GM19351 (cell line): ENCODE data around the gene BTBD16.

Experiments
- ATAC-seq: cut with Tn5 transposase; IDR thresholded peaks from one replicate; pipeline ENCODE4 v1.9.1; 2021; ENCODE audit warnings: mild to moderate bottlenecking, moderate library complexity; ENCODE audit not compliant: unreplicated experiment

The BTBD16 gene

DNA sequence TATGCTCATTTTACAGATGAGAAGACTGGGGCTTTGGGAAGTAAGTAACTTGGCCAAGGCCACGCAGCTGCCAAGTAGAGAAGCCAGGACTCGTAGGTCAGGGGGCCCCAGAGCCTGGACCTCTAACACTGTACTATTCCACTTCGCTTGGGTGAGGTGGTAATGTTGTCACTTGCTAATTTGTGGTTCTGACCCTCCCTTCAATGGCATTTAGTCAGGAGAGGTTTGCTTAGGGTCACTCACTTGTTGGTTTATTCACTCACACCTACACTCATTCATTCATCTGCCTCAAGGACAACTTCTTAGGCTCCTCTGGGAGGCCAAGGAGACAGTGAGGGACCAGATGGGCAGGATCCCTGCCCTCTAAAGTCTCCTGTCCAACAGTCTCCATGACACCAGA lies 21.3 kb downstream of the BTBD16 start:
- ATAC-seq, result no peak

DNA sequence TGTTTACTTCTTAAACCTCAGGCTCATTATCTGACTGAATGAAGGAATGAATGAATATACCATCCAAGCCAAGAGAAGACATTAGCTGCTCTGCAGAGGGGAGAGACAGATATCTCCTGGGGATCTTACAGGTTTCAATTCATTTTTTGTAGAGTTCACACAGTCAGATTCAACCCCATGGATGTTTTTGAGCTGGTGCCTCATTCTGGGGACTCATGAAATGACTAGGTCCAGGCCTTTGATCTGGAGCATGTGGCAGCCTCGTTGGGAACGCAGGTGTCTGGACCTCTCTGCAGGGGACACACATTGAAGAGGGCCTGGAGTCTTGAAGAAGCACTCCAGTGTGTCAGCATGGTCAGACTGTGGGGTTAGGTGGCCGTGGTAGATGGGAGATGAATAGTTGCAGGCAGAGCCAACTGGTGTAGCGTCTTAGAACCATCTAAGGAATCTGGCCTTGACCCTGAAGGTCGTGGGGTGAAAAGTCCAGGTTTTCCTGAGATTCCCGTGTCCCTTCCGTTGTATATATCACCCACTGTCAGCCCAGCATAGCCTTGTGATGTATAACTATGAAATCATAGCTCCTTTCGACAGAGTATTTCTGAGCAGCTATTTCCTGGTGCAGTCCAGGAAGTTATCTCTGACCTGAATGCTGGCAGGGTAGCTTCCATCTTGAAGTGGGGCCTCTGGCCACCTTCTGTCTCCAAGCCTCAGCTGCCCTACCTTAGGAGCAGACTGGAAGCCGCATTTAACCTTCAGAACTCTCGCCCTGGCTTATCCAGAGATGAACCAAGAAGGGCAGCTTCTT lies 22.3 kb downstream of the BTBD16 start:
- peak; percentile 40 for ATAC-seq

DNA sequence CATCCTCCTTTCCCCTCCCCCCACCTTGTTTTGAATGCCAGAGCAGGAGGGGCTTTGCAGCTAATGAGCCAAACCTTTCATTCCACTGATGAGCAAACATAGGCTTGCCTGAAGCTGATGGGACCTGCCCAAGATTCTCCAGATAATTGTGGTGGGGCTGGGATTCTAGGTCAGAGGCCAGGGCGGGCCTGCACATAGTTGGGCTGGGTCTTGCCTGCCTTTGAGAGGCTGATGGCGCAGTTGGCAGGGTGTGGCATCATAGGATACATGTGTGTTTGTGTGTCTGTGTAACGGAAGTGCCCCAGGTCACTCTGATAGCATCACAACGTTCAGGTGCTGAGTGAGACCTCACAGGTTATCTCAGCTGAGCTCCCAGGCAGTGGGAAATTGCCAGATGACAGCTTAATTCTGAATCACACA lies 22.9 kb downstream of the BTBD16 start:
- ATAC-seq, result no peak

DNA sequence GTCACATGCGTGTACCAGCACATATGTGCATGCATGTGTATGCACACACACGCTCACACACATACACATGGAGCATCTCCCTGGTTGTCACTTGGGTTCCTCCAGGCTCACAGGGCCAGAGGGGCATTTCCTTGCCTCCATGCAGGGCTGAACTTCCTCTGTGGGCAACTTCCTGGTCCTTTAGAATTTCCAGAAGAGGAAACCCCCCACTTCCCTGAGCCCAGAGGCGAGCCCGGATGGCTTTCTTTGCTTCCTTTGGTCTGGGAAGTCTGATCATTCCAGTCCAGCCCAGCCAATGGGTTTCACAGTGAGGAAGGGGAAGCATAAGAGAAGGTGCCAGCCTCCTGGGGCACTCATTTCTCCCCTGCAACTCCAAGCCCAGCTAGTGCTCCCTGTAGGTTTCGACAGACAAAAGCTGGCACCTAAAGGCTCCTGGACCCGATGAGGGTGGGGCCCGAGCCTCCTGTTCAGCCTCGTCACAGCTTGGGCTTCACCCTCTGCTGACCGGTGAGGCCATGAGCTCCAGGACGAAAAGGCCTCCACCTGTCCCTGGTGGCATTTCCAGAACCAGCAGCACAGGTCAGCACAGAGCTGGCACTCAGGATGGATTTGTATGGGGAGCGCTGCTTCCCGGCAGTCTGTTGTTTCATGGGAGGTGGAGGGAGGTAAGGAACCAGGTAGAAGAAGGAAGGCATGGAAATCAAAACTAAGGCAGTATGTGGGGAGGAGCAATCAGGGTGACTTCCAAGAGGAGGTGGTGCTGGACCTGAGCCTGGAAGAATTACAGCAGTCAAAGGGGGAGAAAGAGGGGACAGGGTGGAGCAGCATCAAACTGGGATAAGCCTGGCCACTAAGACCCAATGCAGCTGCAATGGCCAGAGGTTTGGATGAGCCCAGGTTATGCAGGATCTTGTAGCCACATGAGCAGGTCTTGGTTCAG lies 23.7 kb downstream of the BTBD16 start:
- ATAC-seq, result no peak

DNA sequence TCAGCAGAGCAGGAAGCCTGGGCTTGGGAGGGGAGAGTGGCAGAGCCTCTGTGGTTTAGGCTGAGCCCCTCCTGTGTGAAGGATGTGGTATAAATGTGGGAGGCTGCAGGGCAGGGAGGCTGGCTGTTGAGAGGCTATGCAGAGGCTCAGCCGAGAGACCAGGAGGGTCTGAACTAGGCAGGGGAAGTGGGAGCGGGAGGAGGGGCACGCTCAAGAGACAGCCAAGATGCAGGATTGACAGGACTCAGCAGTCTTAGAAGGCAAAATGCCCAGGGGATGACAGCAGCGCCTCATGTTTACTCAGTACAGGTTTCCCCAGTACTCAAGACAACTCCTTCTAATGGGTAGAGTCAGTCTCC lies 24.3 kb downstream of the BTBD16 start:
- no peak for ATAC-seq

DNA sequence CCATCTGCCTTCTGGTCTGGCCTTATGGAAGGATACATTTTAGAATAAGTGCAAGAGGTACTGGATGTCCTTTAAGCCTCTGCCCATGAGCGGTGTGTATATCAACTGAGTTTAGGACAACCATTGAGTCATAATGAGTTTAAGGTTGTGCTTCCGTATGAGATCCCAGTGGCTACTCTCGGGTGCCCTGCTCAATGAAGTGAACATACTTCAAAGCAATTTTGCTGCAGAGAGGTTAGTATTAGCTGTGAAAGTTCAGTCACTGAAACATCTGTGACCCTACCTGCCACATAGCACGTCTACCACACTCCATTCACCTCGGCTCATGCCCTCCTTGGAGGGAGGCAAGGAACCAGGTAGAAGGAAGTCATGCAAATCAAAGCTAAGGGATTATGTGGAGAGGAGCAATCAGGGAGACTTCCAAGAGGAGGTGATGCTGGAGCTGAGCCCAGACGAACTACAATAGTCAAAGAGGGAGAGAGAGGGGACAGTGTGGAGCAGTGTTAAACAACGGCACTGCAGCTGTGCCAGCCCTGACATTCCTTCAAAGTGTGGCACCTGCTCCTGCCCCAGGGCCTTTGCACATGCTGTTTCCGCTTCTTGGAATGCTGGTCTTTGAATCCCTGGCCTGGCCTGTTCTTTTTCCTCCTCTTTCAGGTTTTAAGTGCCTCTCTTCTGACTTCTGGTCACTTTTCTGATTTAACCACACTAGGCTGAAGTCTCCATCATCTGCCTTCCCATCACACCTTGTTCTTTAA lies 25.4 kb downstream of the BTBD16 start:
- ATAC-seq, result peak; percentile 70

DNA sequence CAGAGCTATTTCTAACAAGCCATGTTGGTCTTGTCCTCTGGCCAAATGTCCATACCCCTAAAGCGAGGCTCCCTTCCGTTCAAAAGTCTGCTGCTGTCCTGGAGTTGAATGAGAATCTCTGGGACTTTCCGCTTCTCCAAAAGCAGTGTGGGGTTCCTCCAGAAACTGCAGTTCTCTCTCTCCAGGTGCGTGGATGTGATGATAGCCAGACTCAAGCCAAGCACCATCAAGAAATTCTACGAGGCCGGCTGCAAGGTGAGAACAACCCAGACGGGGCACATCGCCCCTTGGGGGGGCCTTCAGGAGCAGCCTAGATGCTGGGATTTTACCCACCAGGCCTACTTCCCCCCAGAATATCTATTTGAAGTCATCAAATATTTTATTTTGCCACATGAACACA lies 26.5 kb downstream of the BTBD16 start:
- ATAC-seq, result no peak

DNA sequence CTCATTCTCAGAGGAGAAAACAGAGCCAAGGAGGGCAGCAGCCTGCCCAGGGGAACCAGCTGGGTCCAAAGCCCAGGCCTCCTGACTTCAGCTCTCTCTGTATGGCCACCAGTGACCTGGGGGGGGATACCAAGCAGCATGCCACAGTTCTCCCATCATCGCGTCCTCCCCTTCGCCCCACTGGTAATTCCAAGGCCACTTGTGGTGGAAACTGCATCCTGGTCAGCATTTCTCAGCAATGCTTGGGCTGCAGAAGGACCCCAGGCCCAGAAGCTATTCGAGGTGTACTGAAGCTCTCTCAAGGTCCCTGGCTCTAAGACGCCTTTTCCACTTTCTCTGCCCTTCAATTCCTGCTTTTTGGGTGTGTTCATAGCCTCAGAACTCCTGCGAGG lies 27.1 kb downstream of the BTBD16 start:
- ATAC-seq, result no peak

DNA sequence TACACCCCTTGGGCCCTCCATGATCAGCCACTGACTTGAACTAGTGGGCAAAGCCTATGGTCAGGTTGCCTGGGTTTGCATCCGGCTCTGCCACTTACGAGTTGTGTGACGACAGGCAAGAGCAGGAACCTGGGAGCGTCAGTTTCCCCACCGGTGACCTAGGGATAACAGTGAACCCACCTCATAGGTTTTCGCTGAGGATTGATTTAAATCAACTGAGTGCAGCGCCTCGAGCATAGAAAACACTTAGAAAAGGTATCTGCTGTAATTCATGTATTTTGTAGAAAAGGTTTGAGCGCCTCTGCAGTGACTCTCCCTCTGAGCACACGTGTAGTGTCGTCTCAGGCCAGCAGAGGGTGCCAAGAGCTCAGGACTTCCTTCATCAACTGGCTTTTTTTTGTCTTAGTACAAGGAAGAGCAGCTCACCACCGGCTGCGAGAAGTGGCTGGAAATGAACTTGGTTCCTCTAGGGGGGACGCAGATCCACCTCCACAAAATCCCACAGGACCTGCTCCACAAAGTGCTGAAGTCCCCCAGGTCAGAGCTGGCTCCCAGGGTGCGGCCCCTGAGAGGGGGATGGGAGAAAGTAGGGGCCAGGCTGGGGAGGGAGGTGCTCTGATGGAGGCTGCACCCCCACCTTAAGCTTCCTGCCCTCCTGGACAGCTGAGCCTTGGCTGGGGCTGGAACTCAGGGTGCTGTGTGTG lies 27.7 kb downstream of the BTBD16 start:
- ATAC-seq, result peak; percentile 64

DNA sequence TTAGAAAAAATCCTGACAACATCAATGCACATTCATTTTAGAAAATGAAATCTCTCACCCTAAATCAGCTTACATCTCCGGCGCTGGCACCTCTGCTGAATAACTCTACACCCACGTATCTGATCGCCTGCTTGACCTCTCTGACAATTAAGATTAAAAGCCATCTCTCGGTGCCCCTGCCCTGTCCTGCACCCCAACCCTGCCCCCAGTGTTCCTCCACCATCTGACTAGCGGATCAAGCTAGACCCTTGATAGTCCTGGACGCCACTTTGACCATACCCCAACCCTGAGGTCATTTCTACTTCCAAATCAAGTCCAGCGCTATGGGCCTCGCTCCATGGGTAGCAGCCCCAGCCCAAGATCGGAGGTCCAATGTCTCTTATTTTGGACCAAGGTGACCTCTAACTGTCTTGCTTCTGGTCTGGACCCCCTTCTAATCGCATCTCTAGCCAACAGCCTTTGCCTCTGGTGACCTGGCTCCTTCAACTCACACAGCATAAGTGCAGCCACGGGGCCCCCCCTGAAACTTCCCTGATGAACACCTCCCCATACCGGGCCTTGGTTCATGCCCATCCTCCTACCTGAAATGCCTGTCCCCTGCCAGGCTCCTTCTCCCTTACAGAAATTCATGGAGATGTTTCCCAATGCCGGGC lies 28.5 kb downstream of the BTBD16 start:
- no peak for ATAC-seq

DNA sequence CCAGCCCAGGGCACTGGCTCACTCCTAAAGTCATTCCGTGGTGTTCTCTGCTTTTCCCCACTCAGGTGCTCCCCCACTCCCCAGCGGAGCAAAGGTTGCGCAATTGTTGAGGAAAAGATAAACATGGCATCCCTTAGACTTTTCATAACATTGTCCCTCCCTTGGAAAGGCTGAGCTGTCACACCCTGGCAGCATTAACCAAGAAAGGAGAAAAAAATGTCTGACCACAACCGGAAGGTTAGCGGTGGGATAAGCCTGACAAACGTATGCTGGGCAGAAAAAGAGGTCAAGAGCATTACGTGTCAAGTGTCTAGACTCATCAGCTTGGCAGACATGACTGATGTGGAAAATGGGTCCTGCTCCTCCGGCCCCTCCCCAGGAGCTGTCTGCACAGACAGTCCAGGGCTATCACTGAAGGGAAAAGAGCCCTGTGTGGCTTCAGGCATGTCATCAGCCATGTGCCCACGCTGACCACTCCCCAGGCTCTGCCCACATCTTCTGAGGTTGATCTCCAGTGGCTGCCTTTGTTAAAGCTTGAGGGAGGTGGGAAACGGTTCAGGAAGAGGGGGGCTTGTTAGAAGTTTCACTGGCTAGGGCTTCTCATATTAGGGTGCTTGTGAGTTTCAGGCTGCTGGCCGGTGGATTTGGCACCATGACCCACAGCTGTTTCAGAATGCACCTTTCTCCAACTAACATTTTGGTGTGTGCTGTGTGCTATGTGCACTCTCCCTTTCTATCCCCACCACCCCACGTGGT lies 30.1 kb downstream of the BTBD16 start:
- no peak for ATAC-seq

DNA sequence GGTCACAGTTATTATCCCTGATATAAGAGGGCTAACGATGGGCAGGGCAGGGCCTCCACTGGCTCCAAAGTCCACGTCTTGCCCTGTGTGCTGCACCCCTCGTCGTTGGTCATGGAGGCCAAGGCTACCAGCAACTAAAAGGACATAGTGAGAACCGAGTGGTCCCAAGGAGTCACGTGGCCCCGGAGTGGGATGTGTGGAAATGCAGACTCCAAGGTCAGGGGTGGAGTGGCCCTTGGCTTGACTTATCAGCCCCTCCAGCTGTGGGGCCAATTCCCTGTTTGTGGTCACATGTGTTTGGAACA lies 30.7 kb downstream of the BTBD16 start:
- ATAC-seq, result no peak

DNA sequence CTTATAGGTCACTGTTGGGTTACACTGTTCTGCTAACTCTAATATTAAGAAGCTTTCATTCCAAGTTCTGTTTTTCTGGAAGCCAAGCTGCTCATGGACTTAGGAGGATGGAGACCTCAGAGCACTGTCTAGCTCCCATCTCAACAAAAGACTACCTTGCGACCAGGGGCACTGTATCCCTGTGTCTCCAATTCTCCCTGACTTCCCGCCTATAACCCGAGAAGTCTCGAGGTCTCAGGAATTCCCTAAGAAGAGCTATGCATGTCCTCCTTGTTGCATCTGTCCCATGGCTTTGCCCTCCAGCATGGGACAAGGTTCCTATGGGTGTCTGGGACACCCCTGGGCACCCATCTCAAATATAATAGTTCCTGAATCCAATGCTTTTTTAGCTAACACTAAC lies 31.2 kb downstream of the BTBD16 start:
- ATAC-seq, result no peak

DNA sequence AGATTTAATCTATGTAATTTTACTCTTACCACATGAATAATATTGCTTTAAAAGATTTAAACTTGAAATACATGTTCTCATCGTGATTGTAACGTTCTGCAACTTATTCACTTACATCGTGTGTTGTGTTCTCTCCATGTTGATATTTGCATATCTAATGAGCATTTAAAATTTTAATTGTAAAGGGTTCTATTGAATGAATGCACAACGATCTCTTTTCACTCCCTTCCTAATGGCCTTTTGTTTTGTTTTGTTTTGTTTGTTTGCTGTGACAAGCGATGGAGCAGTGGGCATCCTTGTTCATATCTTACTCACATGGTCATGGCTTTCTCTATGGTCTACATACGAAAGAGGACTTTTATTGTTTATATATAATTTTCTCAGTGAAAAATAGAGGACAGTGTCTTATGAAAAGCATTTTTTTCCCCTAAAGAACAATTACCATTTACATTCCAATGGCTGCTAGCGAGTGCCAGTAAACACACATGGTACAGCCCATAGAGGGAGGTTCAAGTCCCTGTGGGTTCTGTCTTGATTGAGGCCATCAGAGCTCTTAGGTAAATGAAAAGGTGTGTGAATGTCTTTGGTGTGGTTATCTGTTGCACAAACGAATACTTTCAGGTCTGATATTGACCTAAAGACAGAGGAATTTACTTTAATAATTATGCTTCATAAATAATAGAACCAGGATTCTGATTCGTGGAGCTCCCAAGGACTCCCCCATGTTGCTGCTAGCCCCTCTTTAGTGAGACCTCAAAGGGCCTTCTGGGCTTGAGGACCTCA lies 32.4 kb downstream of the BTBD16 start:
- ATAC-seq, result no peak

DNA sequence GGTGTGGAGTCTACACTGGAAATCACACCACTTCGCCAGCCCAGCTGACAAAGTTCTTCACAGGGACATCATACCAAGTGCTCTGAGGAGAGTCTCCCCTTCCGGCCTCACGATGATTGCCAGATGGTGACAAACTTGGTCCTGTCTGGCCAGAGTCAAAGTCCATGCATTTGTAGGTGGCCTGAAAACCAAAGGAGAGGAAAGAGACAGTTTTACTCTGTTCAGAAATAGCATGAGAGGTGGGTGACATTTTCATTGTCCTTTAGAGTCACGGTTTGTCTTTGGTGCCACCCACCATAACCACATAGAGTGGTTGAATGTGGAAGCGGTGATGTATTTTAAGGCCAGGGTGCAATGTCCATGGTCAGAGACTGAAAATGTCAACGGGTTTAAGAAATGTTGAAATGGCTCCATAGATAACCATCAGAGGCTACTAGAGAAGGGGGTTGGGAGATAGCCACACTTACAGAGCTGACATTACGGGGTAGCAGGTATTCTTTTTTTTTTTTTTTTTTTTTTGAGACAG lies 33.0 kb downstream of the BTBD16 start:
- ATAC-seq, result no peak

DNA sequence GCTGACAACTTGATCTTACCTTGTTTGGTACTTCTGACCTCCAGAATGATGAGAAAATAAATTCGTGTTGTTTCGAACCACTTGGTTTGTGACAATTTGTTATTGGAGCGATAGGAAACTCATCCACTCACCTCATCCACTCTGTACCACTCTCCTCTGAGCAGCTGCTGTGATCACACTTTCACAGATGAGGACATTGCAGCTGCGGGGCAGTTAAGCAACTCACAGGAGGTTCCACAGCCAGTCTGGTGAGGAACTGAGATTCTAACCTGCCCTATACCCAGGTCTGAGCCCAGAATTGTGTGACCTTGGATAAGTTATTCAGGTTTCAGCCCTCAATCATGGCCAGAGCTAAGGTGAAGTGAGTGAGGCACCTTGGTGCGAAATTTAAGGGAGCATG lies 35.2 kb downstream of the BTBD16 start:
- ATAC-seq, result no peak

DNA sequence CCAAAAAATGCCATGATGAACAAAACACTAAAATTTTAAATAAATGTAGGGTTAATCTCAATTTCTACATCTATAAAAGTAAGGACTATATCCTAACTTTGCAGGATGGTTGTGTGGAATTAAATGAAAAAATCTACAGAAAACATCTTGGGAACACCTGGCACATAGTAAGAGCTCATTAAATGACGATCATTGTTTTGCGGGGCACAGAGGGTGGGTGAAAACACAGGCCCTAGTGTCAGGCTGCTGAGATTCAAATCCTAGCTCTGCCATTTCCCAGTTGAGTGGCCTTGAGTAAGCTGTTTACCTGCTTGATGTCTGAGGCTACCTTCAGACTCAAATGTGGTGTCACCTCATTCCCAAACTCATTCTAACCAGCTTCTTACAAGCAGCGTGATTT lies 35.6 kb downstream of the BTBD16 start:
- ATAC-seq, result no peak

DNA sequence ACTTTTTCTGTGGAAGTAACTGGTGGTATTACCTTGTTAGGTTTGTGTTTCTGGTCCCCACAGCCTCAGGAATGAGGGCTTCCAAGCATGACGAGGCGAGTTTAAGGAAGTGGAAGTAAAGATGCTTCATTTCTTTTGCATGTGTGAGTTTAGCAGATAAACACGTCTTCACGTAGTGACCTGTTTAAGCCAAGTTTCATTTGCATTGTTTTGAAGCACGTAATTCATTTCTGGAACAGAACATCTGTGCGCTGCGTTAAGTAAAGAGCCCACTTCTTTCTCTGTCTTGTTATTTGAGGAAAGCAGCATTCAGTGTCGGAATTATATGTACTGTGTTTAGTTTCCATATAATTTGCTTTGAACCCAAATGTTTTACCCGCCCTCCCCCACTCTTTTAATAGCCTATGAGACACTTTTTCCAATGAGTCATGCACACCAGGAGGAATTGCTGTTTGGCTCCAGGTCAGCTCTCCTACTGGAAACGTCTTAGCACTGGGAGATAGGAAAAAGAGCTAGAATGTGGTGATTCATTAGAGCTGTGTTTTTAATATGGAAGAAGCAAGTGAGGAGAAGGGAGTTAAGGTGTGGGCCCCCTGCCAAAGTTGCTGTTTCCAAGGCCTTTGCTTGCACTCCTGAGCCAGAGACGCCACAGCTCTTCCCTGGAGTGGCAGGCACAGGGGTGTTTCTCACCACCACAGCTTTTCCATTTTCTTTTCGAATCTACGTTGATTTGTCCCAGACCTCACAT lies 36.7 kb downstream of the BTBD16 start:
- peak; percentile 95 for ATAC-seq
